WI38 (cell line): ENCODE measurements around the gene PDE4B.
A peak's percentile ranks its signal among the peaks of the same experiment; 100 is the strongest.

ENCODE experiments used
- H3K4me3 ChIP-seq: 2 replicates; pipeline ENCODE4 v1.5.1; 2011; ENCODE audit warnings: low read depth, mild to moderate bottlenecking, control low read depth, low read length
- TF ChIP-seq, protein P1 (sequence below): IDR thresholded peaks from 2 replicates; pipeline ENCODE4 v1.5.1; 2012; ENCODE audit warnings: low read depth, mild to moderate bottlenecking, control low read depth, low read length

PDE4B gene

DNA sequence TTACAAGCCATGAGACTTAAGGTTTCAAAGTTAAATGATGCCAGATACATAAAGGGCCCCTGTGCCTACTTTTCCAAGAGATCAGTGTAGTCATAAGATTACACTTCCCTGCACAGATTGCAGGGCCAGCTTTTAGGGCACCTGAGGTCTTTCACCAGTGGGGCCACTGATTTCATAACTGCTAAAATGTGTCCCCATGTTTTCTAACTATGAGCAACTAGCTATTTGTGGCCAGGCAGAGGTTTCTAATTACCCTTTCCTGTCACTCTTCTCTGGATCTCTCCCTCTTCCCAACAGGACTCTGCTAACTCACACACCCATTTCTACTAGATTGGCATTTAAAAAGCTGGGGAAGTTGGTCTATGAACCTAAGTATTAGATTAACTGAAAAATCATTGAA is 534.2 kb downstream of the PDE4B start:
- TF ChIP-seq, protein P1, sequence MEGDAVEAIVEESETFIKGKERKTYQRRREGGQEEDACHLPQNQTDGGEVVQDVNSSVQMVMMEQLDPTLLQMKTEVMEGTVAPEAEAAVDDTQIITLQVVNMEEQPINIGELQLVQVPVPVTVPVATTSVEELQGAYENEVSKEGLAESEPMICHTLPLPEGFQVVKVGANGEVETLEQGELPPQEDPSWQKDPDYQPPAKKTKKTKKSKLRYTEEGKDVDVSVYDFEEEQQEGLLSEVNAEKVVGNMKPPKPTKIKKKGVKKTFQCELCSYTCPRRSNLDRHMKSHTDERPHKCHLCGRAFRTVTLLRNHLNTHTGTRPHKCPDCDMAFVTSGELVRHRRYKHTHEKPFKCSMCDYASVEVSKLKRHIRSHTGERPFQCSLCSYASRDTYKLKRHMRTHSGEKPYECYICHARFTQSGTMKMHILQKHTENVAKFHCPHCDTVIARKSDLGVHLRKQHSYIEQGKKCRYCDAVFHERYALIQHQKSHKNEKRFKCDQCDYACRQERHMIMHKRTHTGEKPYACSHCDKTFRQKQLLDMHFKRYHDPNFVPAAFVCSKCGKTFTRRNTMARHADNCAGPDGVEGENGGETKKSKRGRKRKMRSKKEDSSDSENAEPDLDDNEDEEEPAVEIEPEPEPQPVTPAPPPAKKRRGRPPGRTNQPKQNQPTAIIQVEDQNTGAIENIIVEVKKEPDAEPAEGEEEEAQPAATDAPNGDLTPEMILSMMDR: no peak
- H3K4me3 ChIP-seq: no peak overlapping the region

DNA sequence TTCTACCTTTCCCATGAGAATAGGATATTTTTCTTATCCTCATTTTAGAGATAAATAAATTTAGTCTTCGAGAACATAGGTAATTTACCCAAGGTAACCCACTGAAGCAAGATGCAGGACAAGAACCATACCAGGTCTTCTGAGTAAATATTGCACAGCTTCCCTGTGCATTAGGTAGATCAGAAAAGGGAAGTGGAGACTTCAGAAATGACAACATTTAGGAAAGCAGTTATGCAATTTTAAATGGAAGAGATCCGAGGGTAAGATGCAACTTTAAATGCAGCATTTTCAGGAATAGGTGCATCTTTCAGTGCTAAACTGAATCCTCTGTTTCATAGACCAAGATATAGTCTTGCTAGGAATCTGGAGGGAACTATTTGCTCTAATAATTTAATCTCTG is 534.9 kb downstream of the PDE4B start:
- H3K4me3 ChIP-seq: no peak overlapping the region

GRCh38 chr1:66328896-66329295 is 536.2 kb downstream of the PDE4B start:
- TF ChIP-seq, protein P1: no peak
- H3K4me3 ChIP-seq: no peak overlapping the region

More for the DNA sequence above, 534.9 kb downstream of the PDE4B start:
- TF ChIP-seq, protein P1: no peak

DNA sequence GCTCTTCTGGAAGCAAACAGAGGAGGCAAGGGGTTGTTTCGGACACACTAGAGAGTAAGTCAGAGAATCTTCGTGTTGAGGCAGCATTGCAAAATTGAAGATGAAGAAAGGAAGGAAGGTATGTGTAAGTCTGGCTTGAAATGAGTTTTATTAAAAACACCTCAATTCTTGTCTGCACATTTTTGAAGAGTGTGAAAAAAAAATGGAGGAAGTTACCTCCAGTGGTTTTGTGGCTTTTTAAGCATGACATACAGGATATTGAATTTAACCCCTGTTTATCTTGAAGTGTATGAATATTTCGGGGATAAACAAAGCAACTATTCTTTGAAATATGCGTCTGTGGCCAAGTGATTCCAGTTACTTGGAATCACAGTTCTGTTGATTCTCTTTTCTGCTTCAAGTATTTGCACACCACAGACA is 538.0 kb downstream of the PDE4B start:
- H3K4me3 ChIP-seq: no peak overlapping the region
- TF ChIP-seq, protein P1: no peak

GRCh38 chr1:66331658-66332547 is 539.2 kb downstream of the PDE4B start:
- peak overlapping the region; percentile 71 for H3K4me3 ChIP-seq
- TF ChIP-seq, protein P1: no peak

- TF ChIP-seq, protein P1: no peak
- peak overlapping the region; percentile 71 for H3K4me3 ChIP-seq
Observed at GRCh38 chr1:66332548-66332901, 539.8 kb downstream of the PDE4B start.

DNA sequence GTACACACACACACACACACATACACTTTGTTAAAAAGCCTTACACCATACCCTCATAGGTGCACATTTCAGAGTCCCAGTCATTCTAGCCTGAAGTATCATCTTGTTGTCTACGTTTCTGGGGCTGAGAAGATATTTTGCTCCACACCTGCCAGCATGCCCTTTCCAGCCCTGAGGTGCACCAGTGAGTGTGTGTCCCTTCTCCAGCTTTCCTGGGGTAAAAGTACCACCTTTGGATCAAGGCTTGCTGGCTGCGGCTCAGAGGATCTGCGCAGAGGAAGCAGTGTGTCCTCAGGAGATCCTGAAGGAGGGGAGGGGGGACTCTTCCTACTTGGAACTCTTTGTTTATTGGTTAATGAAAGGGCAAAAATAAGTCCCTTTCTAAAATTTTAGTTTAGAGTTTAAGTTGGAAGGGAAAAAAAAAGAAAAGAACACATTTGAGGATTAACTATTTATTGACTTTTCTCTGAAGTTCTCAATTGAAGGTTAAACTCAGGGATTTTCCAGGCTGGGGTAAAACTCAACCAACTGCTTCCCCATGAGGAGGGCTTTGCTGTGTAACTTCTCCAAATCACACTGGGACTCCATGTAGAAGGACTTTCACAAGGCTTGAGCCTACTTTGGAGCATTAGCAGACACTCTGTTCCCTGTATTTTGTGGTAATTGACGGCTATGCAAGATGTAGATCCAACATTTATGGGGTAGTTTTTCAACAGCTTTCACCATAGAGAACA is 540.9 kb downstream of the PDE4B start:
- TF ChIP-seq, protein P1: no peak
- peak overlapping the region; percentile 71 for H3K4me3 ChIP-seq
